ENCODE results near the gene WDR45.

GRCh38 chrX:49103637-49104036 lies 23.9 kb upstream of the WDR45 start:
- TF ChIP-seq CTCF (conservative IDR thresholded peaks at IDR 0.05) (no peak), EZH2 (IDR thresholded peaks at IDR 0.05; ENCODE audit: low read depth) (no peak)
